CMK (cell line): ENCODE measurements around the gene MYPN.
"Not testable (repeated sequence)": the region's sequence is repeated elsewhere in the genome, so short reads cannot be mapped to it uniquely, and the experiment has no call there.

Experiments
- DNase-seq: peaks from one replicate; pipeline ENCODE4 v3.0.0-alpha.2; 2010; ENCODE audit warnings: low read depth

Gene MYPN

GRCh38 chr10:68231106-68231816, 122.0 kb downstream of the MYPN start:
- DNase-seq = no peak

DNA sequence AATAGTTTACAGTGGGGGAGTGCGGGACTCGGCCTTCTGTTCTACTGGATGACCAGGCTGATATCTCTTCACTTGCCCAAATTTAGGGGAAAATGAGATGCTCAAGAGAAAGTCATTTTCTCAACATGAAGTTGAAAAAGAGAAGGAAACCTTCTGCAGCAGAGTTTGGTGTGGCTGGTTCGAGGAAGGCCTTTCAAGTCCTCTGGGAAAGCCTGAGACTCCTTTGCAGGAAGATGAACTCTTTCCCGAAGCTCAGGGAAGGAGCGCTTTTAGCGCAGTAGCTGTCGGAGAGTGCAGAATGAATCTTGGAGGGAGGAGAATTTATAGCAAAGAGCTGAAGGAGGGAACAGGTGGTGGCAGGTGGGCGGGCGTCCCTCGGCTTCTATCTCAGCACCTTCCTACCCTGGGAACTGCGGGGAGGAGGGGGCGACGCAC, 122.5 kb downstream of the MYPN start, which contains the start of gene ATOH7:
ATOH7 (minus strand) TSS at position 297 of the 435 bp plus-strand sequence. CDS start 436 bp downstream, outside the sequence.
- no peak for DNase-seq

- DNase-seq = no peak
Observed at GRCh38 chr10:68233046-68233445, 123.8 kb downstream of the MYPN start.

DNA sequence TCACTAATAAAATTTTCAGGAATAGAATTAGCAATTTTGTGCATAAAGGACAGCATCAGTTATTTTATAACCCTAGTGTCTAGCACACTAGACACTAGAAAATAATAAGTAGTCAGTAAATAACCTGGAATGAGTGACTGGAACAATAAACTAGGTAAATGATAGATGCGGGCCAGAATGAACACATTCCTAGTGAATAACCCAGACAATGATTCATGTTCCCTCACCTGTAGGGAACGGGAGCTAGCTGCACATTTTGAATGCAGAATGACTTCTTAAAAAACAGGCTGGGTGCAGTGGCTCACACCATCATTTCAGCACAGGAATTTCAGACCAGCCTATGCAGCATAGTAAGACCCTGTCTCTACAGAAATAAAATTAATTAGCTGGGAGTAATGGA, 125.8 kb downstream of the MYPN start:
- DNase-seq = no peak

DNA sequence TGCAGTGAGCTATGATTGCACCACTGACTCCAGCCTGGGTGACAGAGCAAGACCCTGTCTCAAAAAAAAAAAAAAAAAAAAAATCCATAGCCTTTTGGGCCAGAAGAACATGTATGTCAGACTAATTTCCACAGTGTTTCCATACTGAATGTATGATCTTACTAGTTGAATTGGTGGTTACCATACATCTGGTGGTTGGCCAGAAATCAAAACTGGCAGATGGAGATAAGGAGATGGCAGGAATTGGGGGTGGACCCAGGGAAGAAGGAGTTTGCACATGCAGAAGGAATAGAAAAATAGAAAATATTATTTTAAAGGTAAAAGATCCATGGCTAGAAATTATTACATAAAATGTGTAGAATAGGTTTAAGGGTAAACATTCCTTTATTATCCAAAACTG, 126.3 kb downstream of the MYPN start:
- no peak for DNase-seq

DNA sequence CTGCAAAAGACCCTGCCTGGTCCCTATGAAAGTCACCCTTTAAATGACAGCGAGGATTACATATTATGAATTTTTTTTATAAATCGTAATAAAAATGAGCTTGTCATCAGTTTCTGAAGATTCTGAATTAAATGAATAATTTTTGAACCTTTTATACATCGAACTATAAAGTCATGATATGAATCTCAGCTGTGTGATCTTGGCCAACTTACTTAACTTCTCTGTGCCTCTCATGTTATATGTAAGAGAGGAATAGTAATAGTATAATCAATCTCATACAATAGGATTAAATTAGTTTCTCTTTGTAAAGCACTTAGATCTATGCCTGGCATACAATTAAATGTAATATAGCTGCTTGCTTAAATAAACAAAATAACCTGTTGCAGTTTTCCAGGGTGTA, 127.9 kb downstream of the MYPN start:
- no peak for DNase-seq

GRCh38 chr10:68238371-68238770, 129.1 kb downstream of the MYPN start:
- no peak for DNase-seq

DNA sequence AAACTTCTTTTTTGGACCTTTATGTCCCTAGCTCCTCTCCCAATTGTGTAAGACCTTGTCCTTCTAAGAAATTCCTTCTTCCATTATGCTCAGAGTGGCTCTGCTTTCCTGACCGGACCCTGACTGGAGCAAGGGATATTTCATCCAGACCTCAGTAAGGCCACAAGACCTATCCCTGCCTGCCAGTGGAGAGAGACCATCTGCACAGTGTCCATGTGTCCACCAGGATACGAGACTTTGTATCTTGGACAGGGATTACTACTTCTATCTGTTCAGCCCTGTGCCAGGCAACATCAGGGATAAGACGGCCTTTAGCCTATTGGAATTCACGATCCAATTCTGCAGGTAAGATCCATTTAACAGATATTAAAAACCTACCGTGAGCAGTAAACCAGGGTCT, 129.8 kb downstream of the MYPN start:
- DNase-seq = no peak

DNA sequence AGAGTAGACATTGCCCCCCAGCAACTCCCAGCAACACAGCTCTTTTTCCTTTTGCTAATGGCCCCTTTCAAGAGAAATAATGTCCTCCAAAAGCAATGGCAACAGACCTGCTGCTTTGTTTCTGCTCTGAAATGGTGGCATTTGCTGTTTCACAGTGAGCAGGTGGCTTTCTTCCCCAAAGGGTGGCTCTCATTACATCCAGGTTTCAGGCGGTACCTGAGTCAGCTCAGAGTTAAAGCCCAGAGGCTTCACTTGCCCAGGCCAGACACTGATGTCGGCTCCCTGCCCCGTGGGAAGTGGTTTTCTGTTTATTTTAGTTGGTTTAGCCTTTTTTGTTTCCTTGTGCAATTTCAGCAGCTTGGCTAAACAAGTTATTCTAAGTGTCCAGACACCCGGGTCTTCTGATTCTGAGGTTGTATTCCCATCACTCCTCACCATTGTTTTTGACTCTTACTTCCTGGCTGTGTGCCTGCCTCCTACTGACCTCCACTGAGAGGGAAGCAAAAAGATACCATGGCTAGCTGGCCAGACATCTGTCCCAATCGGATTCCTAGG, 130.4 kb downstream of the MYPN start:
- DNase-seq = no peak

DNA sequence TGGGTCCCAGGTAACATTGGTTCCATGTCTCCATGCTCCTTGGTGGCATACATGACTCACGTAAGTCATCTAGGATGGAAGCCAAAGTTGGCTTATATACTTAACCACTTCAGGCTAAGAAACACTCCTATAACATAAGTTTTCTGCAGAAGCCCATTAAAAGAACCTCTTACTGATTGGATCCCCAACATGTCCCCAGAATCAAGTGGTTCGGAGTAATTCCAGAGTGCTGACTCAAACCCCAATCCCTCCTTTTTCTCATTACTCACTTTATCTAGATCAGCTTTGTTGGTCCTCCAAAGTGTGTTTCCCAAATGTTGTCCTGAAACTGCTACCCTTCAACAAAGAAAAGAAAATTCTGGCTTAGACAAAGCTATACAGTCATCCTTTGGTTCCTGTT, 132.8 kb downstream of the MYPN start:
- no peak for DNase-seq

GRCh38 chr10:68246397-68246796, 137.1 kb downstream of the MYPN start:
- not testable (repeated sequence) for DNase-seq

DNA sequence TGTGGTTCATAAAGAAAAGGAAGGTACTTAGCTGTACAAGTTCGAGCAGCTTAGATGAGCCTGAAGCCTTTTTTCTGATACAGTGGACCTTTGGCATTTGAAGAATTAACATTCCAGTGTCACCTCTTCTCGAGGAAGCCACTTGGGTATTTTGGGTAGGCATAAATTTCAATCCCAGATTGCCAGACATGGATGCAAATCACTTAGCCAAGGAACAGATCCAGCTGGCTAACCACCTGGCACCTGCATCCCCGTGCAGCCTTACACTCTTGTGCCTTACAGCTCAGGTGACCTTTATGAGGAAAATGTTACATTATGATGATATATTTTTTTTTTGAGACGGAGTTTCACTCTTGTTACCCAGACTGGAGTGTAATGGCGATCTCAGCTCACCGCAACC, 138.6 kb downstream of the MYPN start:
- no peak for DNase-seq

GRCh38 chr10:68249297-68249696, 140.0 kb downstream of the MYPN start:
- DNase-seq = no peak

DNA sequence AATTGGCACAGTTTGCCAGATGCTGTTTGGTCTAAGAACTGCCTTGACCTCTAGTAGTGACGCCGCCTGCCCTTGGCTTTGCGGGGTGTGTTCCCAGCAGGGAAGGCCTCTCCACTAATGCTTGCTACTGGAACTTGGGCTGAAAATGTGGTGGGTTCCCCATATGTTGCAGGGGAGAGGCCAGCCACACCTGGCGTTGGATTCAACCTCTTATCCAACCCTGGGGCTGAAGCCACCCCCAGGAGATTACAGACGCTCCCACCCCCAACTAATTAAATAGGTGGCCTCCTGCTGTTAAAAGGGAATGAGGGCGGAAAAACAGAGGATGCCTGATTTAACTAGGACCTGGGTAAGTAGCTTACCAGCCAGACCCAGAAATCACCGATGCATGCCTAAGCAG, 141.9 kb downstream of the MYPN start:
- no peak for DNase-seq

DNA sequence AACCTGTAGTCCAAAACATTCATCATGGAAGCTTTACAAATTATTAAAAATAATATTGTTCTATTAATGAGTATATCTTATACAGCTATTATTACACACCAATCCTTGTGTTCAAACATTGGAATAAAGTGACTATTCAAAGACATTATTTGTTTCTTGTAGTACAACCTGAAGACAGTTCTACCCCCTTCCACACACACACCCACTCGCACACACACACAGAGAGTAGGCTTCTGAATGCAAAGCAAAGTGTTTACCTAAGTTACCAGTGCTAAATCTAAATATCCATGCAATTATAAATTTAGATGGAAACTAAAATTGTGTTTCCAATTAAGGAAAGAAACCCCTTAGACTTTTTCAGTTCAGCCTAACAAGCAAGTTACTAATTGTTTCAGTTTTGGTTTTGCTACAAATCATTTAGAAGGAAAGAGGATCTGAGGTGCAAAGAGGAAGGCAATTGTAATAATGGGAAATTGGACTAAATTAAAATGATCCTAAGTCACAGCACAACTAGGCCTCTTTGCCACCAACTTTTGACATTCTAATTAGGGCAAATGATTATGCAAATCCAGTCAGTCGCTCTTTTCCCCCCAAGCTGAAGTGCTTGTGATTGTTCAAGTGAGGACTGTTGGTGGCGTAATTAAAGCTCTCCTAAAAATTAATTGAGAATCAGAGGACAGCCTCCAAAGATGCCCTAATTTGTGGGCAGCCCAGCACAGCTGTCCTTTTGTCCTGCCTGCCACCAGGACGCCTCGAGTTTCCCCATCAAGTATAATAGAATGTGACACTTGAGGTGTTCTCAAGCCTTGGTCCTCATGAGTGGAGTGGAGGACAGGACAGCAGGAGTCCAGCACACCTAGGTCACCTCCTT, 142.6 kb downstream of the MYPN start:
- no peak for DNase-seq

DNA sequence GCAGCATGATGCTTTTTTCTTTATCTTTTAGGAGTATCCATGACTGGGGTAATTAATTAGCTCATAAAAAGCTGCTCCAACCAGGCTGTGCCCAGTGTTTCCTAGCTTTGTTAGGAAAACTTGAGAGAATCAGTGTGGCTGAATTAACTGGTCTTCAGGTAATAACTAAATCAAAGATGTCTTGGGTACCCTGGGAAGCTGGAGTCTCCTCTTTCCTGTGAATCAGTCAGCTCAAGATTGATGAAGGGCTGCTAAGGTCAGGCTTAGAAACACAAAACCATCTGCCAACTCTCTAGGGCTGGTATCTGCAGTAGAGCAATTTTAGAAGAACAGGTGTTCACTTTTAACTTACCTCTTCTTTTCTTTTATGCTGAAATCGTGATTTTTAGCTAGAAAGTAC, 144.1 kb downstream of the MYPN start:
- DNase-seq = no peak

- DNase-seq = no peak
Observed at GRCh38 chr10:68261132-68261856, 152.0 kb downstream of the MYPN start.
